ENCODE data around the gene FSHR. TPM values are rescaled to one million over a fixed set of nuclear protein-coding genes. Genes with fewer than 3 reads are reported as not detected.

The FSHR gene
- total and polyA plus RNA-seq, 2 donors (not counting 3 experiments of a cell fraction or from before 2014, with no cell fraction given) = not detected

DNA sequence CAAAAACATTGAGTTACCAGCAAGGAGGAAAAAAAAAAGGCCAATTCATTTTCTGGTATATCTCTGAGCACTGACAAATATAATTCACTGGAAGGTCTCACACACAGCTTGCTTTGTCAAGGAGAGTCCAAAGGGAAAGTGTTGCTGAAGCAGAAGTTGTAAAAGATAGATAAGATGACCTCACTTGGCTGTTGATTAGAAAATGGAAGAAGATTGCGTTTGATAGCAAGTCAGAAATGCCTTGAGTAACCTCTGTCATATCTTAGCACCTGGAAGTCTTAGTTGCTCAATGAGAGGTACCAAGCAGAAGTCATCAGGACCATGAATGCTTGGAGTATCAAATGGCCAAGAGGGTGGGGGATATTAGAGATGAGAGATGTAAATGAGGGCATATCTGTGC, 105.2 kb downstream of the FSHR start:
- Histone ChIP-seq H3K27ac (ENCODE audit: insufficient read depth, low read depth, low read length) (no peak overlapping the region), H3K27me3 (ENCODE audit: control insufficient read depth in 2 of 2, insufficient read depth in 2 of 2, low read length in 2 of 2) (no peaks in the 10 kb centered on the region)

More for the DNA sequence above, 105.2 kb downstream of the FSHR start:
- ChIA-PET POLR2A (no interaction called here), CTCF (no interaction called here)
- FAIRE-seq (no peak), DNase-seq (ENCODE audit: low read depth, low spot score) (no peak)
- TF ChIP-seq EZH2 (IDR thresholded peaks at IDR 0.05; ENCODE audit: borderline replicate concordance, low read depth, low read length, severe bottlenecking) = no peak
- TF ChIP-seq CTCF (IDR thresholded peaks at IDR 0.05; ENCODE audit: extremely low read depth in 1 of 2, insufficient read depth in 1 of 2, low read depth in 1 of 2, low read length in 2 of 2) = no peak
- TF ChIP-seq POLR2AphosphoS5 (IDR thresholded peaks at IDR 0.05; ENCODE audit: insufficient read depth, low read depth, low read length) = no peak
- TF ChIP-seq POLR2A (IDR thresholded peaks at IDR 0.05; ENCODE audit: low read depth, low read length) = no peak
- TF ChIP-seq GATA2 (IDR thresholded peaks at IDR 0.05; ENCODE audit: insufficient read depth, insufficient read length, low read depth, low read length) = no peak
- no peak for TF ChIP-seq FOS (IDR thresholded peaks at IDR 0.05; ENCODE audit: borderline replicate concordance, insufficient read depth, low read length)
- H3K4me1 ChIP-seq (ENCODE audit: control insufficient read depth, extremely low read depth, insufficient read depth, low read length) = no peaks in the 10 kb centered on the region
- no peak overlapping the region for H2AFZ ChIP-seq (ENCODE audit: low read depth, low read length)
- peaks cover under 1% of the 10 kb centered on the region for H3K9me3 ChIP-seq (replicated peaks; ENCODE audit: control insufficient read depth, insufficient read depth, low read length)
- dilution Hi-C loops (cut with MboI; ENCODE audit: extremely low pct_ligation_motif_present, low sequenced_read_pairs) = no loop called here
- no peaks in the 10 kb centered on the region for H3K79me2 ChIP-seq (ENCODE audit: control insufficient read depth, insufficient read depth, low read length)
- BruUV-seq (replicated peaks) = no TSS peak
- H4K20me1 ChIP-seq (replicated peaks; ENCODE audit: control insufficient read depth, extremely low read depth, insufficient read depth, low read length) = no peaks in the 10 kb centered on the region
- H3K9me1 ChIP-seq (replicated peaks; ENCODE audit: control insufficient read depth, extremely low read depth, insufficient read depth, low read length) = no peaks in the 10 kb centered on the region
- no peaks in the 10 kb centered on the region for H3K36me3 ChIP-seq (ENCODE audit: control insufficient read depth in 2 of 2, extremely low read depth in 1 of 2, insufficient read depth in 2 of 2, low read length in 2 of 2)
- H3K4me3 ChIP-seq (replicated peaks in 1 of 3; ENCODE audit: insufficient read depth in 1 of 3, low read depth in 1 of 3, low read length in 3 of 3) = no peak overlapping the region
- no peak overlapping the region for H3K9ac ChIP-seq (replicated peaks; ENCODE audit: extremely low read depth, insufficient read depth, low read length)
- intact Hi-C loops (cut with micrococcal nuclease) = no loop called here
- no peak overlapping the region for H3K4me2 ChIP-seq (ENCODE audit: insufficient read depth, low read length)

Measured in endothelial cell of umbilical vein (primary cell).